HUES64 (cell line): ENCODE results near the gene COG6.

Experiments
- H3K27ac ChIP-seq: 2 replicates; pipeline ENCODE4 v1.7.0; 2013; ENCODE audit warnings: low read depth, low read length, inconsistent platforms
- H3K27me3 ChIP-seq: 2 replicates; pipeline ENCODE4 v1.6.1; 2013; ENCODE audit warnings: mild to moderate bottlenecking, low read length; ENCODE audit not compliant: insufficient read depth
- H3K36me3 ChIP-seq: 2 replicates; pipeline ENCODE4 v1.6.1; 2013; ENCODE audit warnings: mild to moderate bottlenecking, low read length; ENCODE audit not compliant: insufficient read depth
- H3K4me1 ChIP-seq: 2 replicates; pipeline ENCODE4 v1.6.1; 2013; ENCODE audit warnings: mild to moderate bottlenecking, low read length, moderate library complexity; ENCODE audit not compliant: insufficient read depth
- H3K4me3 ChIP-seq: 2 replicates; pipeline ENCODE4 v1.5.1; 2013; ENCODE audit warnings: mild to moderate bottlenecking, low read length, moderate library complexity
- H3K9ac ChIP-seq: 2 replicates; pipeline ENCODE4 v1.6.1; 2013; ENCODE audit warnings: mild to moderate bottlenecking, low read depth, low read length
- H3K9me3 ChIP-seq: 2 replicates; pipeline ENCODE4 v1.6.1; 2013; ENCODE audit warnings: low read depth, low read length; ENCODE audit not compliant: insufficient read depth
- WGBS: fragments of 150-250, 120-280 bp; methylation state at CpG from one replicate; pipeline ENCODE4 v1.1.7; 2013; ENCODE audit warnings: missing lambda C conversion rate; 5-methylcytosine and 5-hydroxymethylcytosine counted together

The COG6 gene

DNA sequence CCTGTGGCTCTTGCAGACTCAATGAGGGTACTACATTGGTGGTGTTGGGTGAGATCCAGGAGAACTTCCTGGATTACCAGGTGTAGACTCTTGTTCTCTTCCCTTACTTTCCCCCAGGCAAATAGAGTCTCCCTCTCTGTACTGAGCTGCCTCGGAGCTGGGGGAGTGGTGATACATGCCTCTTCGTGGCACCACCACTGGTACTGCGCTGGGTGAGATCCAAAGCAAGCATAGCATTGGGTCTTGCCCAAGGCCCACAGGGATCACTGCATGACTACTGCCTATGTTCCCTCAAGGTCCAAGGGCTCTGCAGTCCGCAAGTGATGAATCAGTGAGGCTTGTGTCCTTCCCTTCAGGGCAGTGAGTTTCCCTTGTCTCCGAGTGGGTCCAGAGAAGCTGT lies 81.6 kb downstream of the COG6 start:
- 95% methylated on average over 5 of the region's 5 CpGs for WGBS

GRCh38 chr13:39740761-39741160 lies 85.3 kb downstream of the COG6 start:
- Histone ChIP-seq H3K9me3 (no peaks in the 10 kb centered on the region), H3K27ac (no peak overlapping the region), H3K9ac (no peak overlapping the region), H3K36me3 (peaks cover 6% of the 10 kb centered on the region), H3K27me3 (no peaks in the 10 kb centered on the region), H3K4me3 (no peak overlapping the region), H3K4me1 (no peaks in the 10 kb centered on the region)
- 97% methylated on average over 3 of the region's 3 CpGs for WGBS

More for the DNA sequence above, 81.6 kb downstream of the COG6 start:
- Histone ChIP-seq H3K4me1 (no peaks in the 10 kb centered on the region), H3K9me3 (no peaks in the 10 kb centered on the region), H3K27me3 (no peaks in the 10 kb centered on the region), H3K27ac (no peak overlapping the region), H3K4me3 (no peak overlapping the region), H3K36me3 (peaks cover 8% of the 10 kb centered on the region), H3K9ac (no peak overlapping the region)

DNA sequence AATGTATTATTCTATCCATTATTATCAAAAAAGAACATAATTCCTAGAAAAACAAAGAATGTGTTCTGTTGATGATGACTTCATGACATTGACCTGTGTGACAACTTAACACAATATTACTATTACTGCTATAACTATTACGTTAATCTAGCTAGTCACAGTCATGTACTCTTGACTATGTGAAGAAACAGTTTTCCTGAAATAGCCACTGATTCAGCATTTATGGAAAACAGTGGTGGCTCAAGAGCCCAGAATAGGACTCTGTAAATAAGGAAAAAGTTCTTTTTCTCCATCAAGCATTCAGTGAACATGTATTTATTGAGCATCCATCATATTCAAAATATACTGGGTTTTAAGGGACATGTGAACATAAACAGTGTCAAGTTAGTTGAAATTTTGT lies 93.5 kb downstream of the COG6 start:
- no peaks in the 10 kb centered on the region for H3K9me3 ChIP-seq
- no peaks in the 10 kb centered on the region; the same call in 1 of the 2 replicates for H3K36me3 ChIP-seq
- WGBS, result 73% methylated on average over 1 of the region's 1 CpG
- H3K9ac ChIP-seq, result no peak overlapping the region
- no peak overlapping the region for H3K4me3 ChIP-seq
- no peak overlapping the region for H3K27ac ChIP-seq
- no peaks in the 10 kb centered on the region for H3K4me1 ChIP-seq
- H3K27me3 ChIP-seq, result no peaks in the 10 kb centered on the region

DNA sequence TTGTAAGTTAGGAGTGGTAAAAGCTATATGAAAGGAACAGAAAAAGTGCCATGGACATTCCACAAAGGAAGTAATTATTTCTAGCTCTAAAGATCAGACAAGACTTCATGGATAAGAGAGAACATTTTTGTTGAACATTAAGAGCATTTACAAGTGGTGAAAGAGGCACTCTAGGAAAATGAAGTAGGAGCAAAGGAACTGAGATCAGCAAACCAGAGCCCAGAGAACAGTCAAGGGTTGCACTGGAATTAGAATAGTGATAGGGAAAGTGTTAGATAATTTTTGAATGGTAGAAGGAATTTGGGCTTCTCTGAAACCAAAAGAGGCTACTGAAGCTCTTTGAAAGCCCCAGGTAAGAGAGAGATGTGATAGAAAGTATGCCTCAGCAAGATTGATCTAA lies 94.1 kb downstream of the COG6 start:
- Histone ChIP-seq H3K9me3 (no peaks in the 10 kb centered on the region), H3K27ac (no peak overlapping the region), H3K9ac (no peak overlapping the region), H3K36me3 (no peaks in the 10 kb centered on the region; the same call in 1 of the 2 replicates), H3K27me3 (no peaks in the 10 kb centered on the region), H3K4me3 (no peak overlapping the region), H3K4me1 (no peaks in the 10 kb centered on the region)

DNA sequence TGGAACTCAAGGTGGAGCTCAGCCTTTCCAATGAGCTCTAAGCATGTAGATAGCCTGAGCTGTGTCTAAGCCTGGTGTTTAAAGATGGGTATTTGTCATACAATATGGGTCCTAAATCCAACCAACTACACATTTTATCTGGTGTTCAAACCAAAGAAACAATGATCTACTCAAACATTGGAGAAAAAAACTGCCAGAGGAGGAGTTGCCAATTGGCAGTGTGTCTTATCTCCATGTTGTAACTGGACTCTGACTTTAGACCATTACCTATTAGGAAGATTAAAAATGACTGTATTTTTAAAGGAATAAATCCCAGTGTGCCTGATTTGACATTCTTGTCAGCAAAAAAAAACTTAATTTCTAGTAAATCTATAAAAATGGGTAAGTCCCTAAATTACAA lies 96.3 kb downstream of the COG6 start:
- Histone ChIP-seq H3K4me3 (no peak overlapping the region), H3K27me3 (no peaks in the 10 kb centered on the region)

GRCh38 chr13:39760521-39760920 lies 105.1 kb downstream of the COG6 start:
- Histone ChIP-seq H3K4me1 (no peaks in the 10 kb centered on the region), H3K9me3 (peaks cover 5% of the 10 kb centered on the region; the same call in 1 of the 2 replicates), H3K9ac (no peak overlapping the region), H3K27me3 (no peaks in the 10 kb centered on the region), H3K36me3 (no peaks in the 10 kb centered on the region), H3K27ac (no peak overlapping the region), H3K4me3 (no peak overlapping the region)
- WGBS, result 100% methylated on average over 1 of the region's 1 CpG

More for the DNA sequence above, 96.3 kb downstream of the COG6 start:
- Histone ChIP-seq H3K9ac (no peak overlapping the region), H3K27ac (no peak overlapping the region), H3K36me3 (no peaks in the 10 kb centered on the region; the same call in 1 of the 2 replicates), H3K4me1 (no peaks in the 10 kb centered on the region), H3K9me3 (no peaks in the 10 kb centered on the region; the same call in 1 of the 2 replicates)

GRCh38 chr13:39765801-39766463 lies 110.5 kb downstream of the COG6 start:
- H3K9ac ChIP-seq, result no peak overlapping the region
- no peaks in the 10 kb centered on the region for H3K36me3 ChIP-seq
- H3K27me3 ChIP-seq, result no peaks in the 10 kb centered on the region
- no peak overlapping the region for H3K4me3 ChIP-seq
- 79% methylated on average over 2 of the region's 2 CpGs for WGBS
- no peaks in the 10 kb centered on the region for H3K9me3 ChIP-seq
- no peak overlapping the region for H3K27ac ChIP-seq
- peaks cover 7% of the 10 kb centered on the region; the same call in 1 of the 2 replicates for H3K4me1 ChIP-seq

DNA sequence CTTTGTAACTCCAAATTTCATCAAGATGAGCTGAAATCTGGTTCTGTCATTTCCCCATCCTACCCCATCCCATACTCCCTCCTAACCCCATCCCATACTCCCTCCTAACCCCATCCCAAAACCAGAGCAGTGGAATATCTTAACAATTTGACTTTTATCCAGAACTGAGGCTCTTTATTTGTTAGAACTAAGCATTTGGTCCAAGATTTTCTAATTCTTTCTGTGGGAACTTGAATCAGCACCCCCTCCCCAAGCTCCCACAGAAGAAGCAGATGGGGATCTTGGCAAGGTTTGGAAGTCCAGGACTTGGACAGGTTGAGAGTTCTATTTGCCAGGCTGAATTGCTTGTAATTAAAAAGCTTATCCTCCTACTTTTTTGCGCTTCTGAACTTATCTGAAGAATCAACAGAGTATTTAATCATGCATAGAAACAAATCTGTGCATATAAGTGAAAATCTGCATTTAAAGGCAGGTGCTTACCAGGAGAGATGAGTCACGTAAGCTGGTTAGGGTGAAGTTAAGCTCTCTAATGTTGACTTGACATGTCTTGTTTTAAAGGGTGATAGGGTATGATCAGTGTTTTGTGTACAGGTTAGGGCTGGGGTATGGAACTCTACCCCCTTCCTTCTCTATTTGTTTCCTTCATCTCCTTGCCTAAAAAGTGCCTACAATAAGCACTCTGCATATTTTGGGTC lies 111.1 kb downstream of the COG6 start:
- H3K9ac ChIP-seq, result no peak overlapping the region
- H3K9me3 ChIP-seq, result no peaks in the 10 kb centered on the region
- peaks cover 7% of the 10 kb centered on the region; the same call in 1 of the 2 replicates for H3K4me1 ChIP-seq
- 81% methylated on average over 1 of the region's 2 CpGs for WGBS
- H3K4me3 ChIP-seq, result no peak overlapping the region
- no peaks in the 10 kb centered on the region for H3K27me3 ChIP-seq
- no peaks in the 10 kb centered on the region for H3K36me3 ChIP-seq
- no peak overlapping the region for H3K27ac ChIP-seq

DNA sequence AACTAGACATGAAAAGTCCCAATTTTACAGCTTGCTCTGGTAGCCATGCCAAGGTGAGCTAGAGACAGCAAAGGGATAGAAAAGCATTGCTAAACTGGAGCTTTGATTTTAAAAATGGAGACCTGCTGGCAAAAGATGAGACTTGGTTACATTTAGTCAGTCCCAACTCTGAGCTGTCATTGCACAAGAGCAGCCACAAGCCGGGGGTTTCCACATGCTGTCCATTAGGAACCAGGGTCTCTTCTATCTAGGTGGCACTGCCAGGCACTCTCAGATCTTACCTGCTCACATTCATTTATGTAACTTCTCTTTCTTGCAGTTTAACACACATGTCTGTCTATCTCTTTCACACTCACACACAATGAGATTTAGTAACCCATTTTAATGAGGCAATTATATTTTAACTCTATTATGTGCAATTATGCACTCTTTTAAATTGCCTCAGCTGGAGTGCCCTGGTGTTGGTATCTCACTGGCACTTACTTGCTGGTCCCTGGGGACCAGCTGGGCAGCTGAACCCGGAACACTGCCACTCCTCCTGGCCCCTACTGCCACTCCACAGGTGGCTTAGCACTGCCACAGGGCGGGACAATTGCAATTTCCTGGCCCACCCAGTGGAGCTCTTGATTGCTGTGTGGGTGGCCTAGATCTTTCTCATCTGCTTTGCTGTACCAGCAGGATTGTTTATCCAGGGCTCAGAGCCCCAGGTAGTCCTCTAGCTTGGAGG lies 112.5 kb downstream of the COG6 start:
- Histone ChIP-seq H3K4me1 (peaks cover 7% of the 10 kb centered on the region; the same call in 1 of the 2 replicates), H3K4me3 (no peak overlapping the region), H3K27ac (no peak overlapping the region), H3K36me3 (no peaks in the 10 kb centered on the region), H3K9ac (no peak overlapping the region), H3K9me3 (no peaks in the 10 kb centered on the region), H3K27me3 (no peaks in the 10 kb centered on the region)
- 62% methylated on average over 3 of the region's 3 CpGs for WGBS

DNA sequence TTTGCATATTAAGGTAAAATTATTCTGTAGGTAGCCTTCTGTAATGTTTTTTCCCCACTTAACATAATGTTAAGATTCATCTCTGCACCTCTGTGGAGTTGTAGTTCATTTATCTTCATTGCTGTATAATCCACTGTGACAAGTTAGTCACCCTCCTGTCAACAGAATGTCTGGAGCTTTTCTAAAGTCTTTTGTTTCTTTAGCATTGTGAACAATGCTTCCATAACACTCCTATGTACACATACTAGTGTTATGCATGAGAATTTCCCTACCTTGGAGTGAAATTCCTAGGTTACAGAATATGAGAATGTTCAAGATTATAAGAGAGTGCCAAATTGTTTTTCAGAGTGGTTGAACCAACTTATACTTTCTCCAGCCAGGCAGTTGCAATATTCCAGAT lies 113.5 kb downstream of the COG6 start:
- no peaks in the 10 kb centered on the region for H3K27me3 ChIP-seq
- no peaks in the 10 kb centered on the region for H3K36me3 ChIP-seq
- peaks cover 7% of the 10 kb centered on the region; the same call in 1 of the 2 replicates for H3K4me1 ChIP-seq
- H3K4me3 ChIP-seq, result no peak overlapping the region
- no peak overlapping the region for H3K27ac ChIP-seq
- H3K9ac ChIP-seq, result no peak overlapping the region
- no peaks in the 10 kb centered on the region for H3K9me3 ChIP-seq
